SK-N-SH (cell line): ENCODE results near the gene SMYD3.

Experiments
- EP300 ChIP-seq, 2 experiments: IDR thresholded peaks; 2 replicates each; pipeline versions ENCODE4 v1.4.0 to v1.6.1; 2012; ENCODE audit warnings: borderline replicate concordance in 1 of 2, low read depth in 1 of 2, low read length in 1 of 2
- GABPA ChIP-seq: IDR thresholded peaks from 2 replicates; pipeline ENCODE4 v1.4.0; 2012; ENCODE audit warnings: low read depth, mild to moderate bottlenecking
- JUND ChIP-seq: IDR thresholded peaks from 2 replicates; pipeline ENCODE4 v1.4.0; 2012
- SMC3 ChIP-seq: IDR thresholded peaks from 2 replicates; pipeline ENCODE4 v1.6.1; 2012; ENCODE audit warnings: low read depth, low read length, improper control_type of control experiment
- YY1 ChIP-seq: IDR thresholded peaks from 2 replicates; pipeline ENCODE4 v1.4.0; 2012; ENCODE audit warnings: low read depth, mild to moderate bottlenecking
- TF ChIP-seq, protein P1 (sequence below): fragments of 200-600 bp; sonication (generic); IDR thresholded peaks from 2 replicates; pipeline ENCODE4 v1.6.1; 2017; ENCODE audit warnings: antibody characterized with exemption, mild to moderate bottlenecking, moderate library complexity

DNA sequence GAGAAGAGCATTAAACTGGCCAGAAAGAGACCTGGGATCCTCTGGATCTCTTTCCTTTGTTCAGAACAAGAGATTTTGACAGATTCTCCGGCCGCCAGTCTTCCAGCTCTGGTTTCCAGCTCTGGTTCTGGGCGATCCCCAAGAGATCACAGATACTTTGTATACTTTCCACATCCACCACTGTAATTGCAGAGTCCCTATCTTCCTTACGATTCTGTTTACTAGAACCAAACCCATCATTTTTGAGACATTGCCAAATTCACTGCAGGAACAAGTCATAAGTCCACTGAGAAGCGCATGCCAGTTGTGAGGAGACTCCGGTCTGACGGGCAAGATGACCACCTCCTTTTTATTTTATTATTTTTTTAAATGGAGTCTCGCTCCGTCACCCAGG, 505.2 kb downstream of the SMYD3 start:
- no peak for TF ChIP-seq GABPA
- TF ChIP-seq SMC3, result no peak
- TF ChIP-seq, protein P1, sequence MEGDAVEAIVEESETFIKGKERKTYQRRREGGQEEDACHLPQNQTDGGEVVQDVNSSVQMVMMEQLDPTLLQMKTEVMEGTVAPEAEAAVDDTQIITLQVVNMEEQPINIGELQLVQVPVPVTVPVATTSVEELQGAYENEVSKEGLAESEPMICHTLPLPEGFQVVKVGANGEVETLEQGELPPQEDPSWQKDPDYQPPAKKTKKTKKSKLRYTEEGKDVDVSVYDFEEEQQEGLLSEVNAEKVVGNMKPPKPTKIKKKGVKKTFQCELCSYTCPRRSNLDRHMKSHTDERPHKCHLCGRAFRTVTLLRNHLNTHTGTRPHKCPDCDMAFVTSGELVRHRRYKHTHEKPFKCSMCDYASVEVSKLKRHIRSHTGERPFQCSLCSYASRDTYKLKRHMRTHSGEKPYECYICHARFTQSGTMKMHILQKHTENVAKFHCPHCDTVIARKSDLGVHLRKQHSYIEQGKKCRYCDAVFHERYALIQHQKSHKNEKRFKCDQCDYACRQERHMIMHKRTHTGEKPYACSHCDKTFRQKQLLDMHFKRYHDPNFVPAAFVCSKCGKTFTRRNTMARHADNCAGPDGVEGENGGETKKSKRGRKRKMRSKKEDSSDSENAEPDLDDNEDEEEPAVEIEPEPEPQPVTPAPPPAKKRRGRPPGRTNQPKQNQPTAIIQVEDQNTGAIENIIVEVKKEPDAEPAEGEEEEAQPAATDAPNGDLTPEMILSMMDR, result no peak
- TF ChIP-seq YY1, result no peak
- no peak for TF ChIP-seq JUND
- TF ChIP-seq EP300 (IDR thresholded peaks at IDR 0.05; ENCODE audit: borderline replicate concordance in 1 of 2, low read depth in 1 of 2, low read length in 1 of 2), result no peak
